GM12878 (cell line): ENCODE measurements around the gene COL27A1.

Experiments
- BCL11A ChIP-seq: IDR thresholded peaks from 2 replicates; pipeline ENCODE4 v1.6.1; 2011; ENCODE audit warnings: low read depth, low read length
- BRCA1 ChIP-seq: IDR thresholded peaks from 2 replicates; pipeline ENCODE4 v1.6.1; 2011; ENCODE audit warnings: low read depth, low read length, improper control_type of control experiment
- CHD2 ChIP-seq: IDR thresholded peaks from 2 replicates; pipeline ENCODE4 v1.6.1; 2011; ENCODE audit warnings: low read depth, low read length, improper control_type of control experiment, borderline replicate concordance
- CHD4 ChIP-seq: fragments of 200-600 bp; sonication (generic); IDR thresholded peaks from 2 replicates; pipeline ENCODE4 v1.6.1; 2016; ENCODE audit warnings: mild to moderate bottlenecking
- CTCF ChIP-seq, 3 experiments: IDR thresholded peaks in 2 of 3; conservative IDR thresholded peaks in 1 of 3; 2 replicates each; pipeline ENCODE4 v1.5.1; 2011; ENCODE audit warnings: low read depth in 3 of 3, low read length in 3 of 3, mild to moderate bottlenecking in 3 of 3, control low read depth in 2 of 3, moderate library complexity in 2 of 3, inconsistent platforms in 1 of 3, mixed read lengths in 1 of 3; ENCODE audit not compliant: control insufficient read depth in 2 of 3, insufficient read depth in 1 of 3; ENCODE audit errors: extremely low read depth in 1 of 3
- ELK1 ChIP-seq: IDR thresholded peaks from 2 replicates; pipeline ENCODE4 v1.6.1; 2012; ENCODE audit warnings: low read depth, low read length, improper control_type of control experiment
- HDGF ChIP-seq: fragments of 450-650 bp; IDR thresholded peaks from 2 replicates; pipeline ENCODE4 v1.6.1; 2016; ENCODE audit warnings: antibody characterized with exemption
- MXI1 ChIP-seq: fragments of 150-350 bp; IDR thresholded peaks from 2 replicates; pipeline ENCODE4 v1.6.1; 2011; ENCODE audit warnings: low read depth, mild to moderate bottlenecking, inconsistent platforms, low read length, improper control_type of control experiment
- PBX3 ChIP-seq: IDR thresholded peaks from 2 replicates; pipeline ENCODE4 v1.6.1; 2011; ENCODE audit warnings: mild to moderate bottlenecking, low read depth, low read length, moderate library complexity; ENCODE audit not compliant: insufficient replicate concordance
- SKIL ChIP-seq: fragments of 450-650 bp; IDR thresholded peaks from 2 replicates; pipeline ENCODE4 v1.6.1; 2017; ENCODE audit warnings: mild to moderate bottlenecking, low read depth, inconsistent platforms; ENCODE audit not compliant: poor library complexity, severe bottlenecking
- SMC3 ChIP-seq: IDR thresholded peaks from 2 replicates; pipeline ENCODE4 v1.6.1; 2011; ENCODE audit warnings: low read length, improper control_type of control experiment, borderline replicate concordance
- TCF7 ChIP-seq: IDR thresholded peaks from 2 replicates; pipeline ENCODE4 v1.6.1; 2014; ENCODE audit warnings: antibody characterized with exemption, borderline replicate concordance
- USF2 ChIP-seq: IDR thresholded peaks from 2 replicates; pipeline ENCODE4 v1.6.1; 2011; ENCODE audit warnings: low read depth, low read length, improper control_type of control experiment, borderline replicate concordance
- ZBTB4 ChIP-seq: fragments of 450-650 bp; formaldehyde crosslinking; IDR thresholded peaks from 2 replicates; pipeline ENCODE4 v1.4.0; 2022; ENCODE audit warnings: mild to moderate bottlenecking, moderate library complexity

GRCh38 chr9:114314881-114315722, 159.8 kb downstream of the COL27A1 start:
- TF ChIP-seq PBX3: no peak
- TF ChIP-seq TCF7: no peak
- no peak for TF ChIP-seq BRCA1
- no peak for TF ChIP-seq MXI1
- no peak for TF ChIP-seq BCL11A
- no peak for TF ChIP-seq SKIL
- no peak for TF ChIP-seq ELK1
- TF ChIP-seq CHD4: no peak
- TF ChIP-seq HDGF: no peak
- no peak for TF ChIP-seq ZBTB4 (CRISPR knock-in tag)
- no peak for TF ChIP-seq CHD2
- TF ChIP-seq SMC3: no peak
- no peak for TF ChIP-seq USF2
- TF ChIP-seq CTCF (IDR thresholded peaks at IDR 0.05 in 2 of 3, conservative IDR thresholded peaks at IDR 0.05 in 1 of 3; ENCODE audit: control insufficient read depth in 2 of 3, extremely low read depth in 1 of 3, insufficient read depth in 1 of 3, low read depth in 3 of 3, low read length in 3 of 3): no peak
